NCI-H526 treated with DMSO at 0.1 percent for 48 hours (cell line): ENCODE results near the gene SUN2.

ENCODE experiments used
- DNase-seq: peaks from one replicate; lab custom pipeline; 2025; lab: John Stamatoyannopoulos, UW

Gene SUN2

GRCh38 chr22:38716271-38716670 lies 39.5 kb downstream of the SUN2 start:
- no peak for DNase-seq

- DNase-seq: no peak
Measured at GRCh38 chr22:38715852-38716251, 39.9 kb downstream of the SUN2 start.

- DNase-seq: no peak
Measured at GRCh38 chr22:38715176-38715764, 40.5 kb downstream of the SUN2 start.

GRCh38 chr22:38713921-38714320 lies 41.9 kb downstream of the SUN2 start:
- DNase-seq: no peak

- DNase-seq: no peak
Measured at GRCh38 chr22:38712486-38713207, 43.2 kb downstream of the SUN2 start.

- DNase-seq: no peak
Measured at GRCh38 chr22:38710866-38711265, 44.9 kb downstream of the SUN2 start.

GRCh38 chr22:38710351-38710750 lies 45.4 kb downstream of the SUN2 start:
- no peak for DNase-seq

GRCh38 chr22:38709306-38709705 lies 46.5 kb downstream of the SUN2 start:
- DNase-seq: no peak

- no peak for DNase-seq
Measured at GRCh38 chr22:38707984-38708383, 47.8 kb downstream of the SUN2 start.

GRCh38 chr22:38707346-38707745 lies 48.5 kb downstream of the SUN2 start:
- DNase-seq: no peak

GRCh38 chr22:38706901-38707195 lies 49.0 kb downstream of the SUN2 start:
- no peak for DNase-seq

- DNase-seq: no peak
Measured at GRCh38 chr22:38706101-38706900, 49.5 kb downstream of the SUN2 start.

- peak; percentile 99 for DNase-seq
Measured at GRCh38 chr22:38705235-38706100, 50.3 kb downstream of the SUN2 start, which contains the start of gene GTPBP1. Gene GTPBP1 (plus strand): TSS chr22:38705944. CDS start chr22:38705956, 12 bp downstream.

- no peak for DNase-seq
Measured at GRCh38 chr22:38704654-38705234, 51.1 kb downstream of the SUN2 start.

GRCh38 chr22:38700789-38701628 lies 54.8 kb downstream of the SUN2 start, which contains the start of gene JOSD1:
Gene JOSD1 (minus strand): TSS chr22:38700943. CDS start chr22:38699987, 956 bp downstream.
- DNase-seq: peak; percentile 71

GRCh38 chr22:38700270-38700788 lies 55.5 kb downstream of the SUN2 start:
- DNase-seq: no peak

- no peak for DNase-seq
Measured at GRCh38 chr22:38699784-38700183, 56.0 kb downstream of the SUN2 start.

GRCh38 chr22:38699143-38699542 lies 56.7 kb downstream of the SUN2 start:
- DNase-seq: no peak

GRCh38 chr22:38698407-38699094 lies 57.2 kb downstream of the SUN2 start:
- DNase-seq: no peak
